ENCODE data around the gene LRP8. TPM values are rescaled to one million over a fixed set of nuclear protein-coding genes. Genes with fewer than 3 reads are reported as not detected.
A peak's percentile ranks its signal among the peaks of the same experiment; 100 is the strongest.

Gene LRP8
- total and polyA plus RNA-seq, 9 of the 15 experiments (the other 6 are each of a cell fraction or from before 2014, with no cell fraction given): 7.1 to 56.1 (median 31.3) TPM

DNA sequence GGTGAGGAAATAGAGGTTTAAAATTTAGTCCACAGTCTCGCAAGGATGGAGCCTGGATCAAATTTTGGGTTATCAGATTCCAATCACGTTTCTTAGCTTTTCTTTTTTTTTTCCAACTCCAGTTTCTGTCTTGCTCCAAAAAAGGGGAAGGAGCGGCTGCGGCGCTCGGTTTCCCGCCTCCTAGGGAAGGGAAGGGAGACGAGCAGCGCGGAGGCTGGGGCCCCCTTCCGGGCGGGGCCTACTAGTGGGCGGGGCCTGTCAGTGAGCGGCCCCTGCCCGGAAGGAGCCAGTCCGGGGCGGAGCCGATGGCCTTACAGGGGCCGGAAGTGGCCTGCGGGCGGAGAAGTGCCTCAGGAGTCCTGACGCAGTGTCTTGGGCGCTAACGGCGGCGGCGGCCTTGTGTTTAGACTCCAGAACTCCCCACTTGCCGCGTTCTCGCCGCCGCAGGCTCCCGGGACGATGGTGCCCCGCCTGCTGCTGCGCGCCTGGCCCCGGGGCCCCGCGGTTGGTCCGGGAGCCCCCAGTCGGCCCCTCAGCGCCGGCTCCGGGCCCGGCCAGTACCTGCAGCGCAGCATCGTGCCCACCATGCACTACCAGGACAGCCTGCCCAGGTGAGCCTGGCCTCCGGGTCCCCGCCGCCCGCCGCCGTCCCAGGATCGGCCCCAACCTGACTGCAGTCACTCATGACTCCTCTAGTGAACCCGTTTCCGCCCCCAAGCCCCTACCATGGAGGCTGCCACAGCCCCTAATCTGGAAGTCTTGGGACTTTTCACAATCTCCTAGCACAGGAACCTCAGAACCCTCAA, 131.2 kb downstream of the LRP8 start, which contains the start of gene CPT2 (continued):
- TF ChIP-seq, protein P1, sequence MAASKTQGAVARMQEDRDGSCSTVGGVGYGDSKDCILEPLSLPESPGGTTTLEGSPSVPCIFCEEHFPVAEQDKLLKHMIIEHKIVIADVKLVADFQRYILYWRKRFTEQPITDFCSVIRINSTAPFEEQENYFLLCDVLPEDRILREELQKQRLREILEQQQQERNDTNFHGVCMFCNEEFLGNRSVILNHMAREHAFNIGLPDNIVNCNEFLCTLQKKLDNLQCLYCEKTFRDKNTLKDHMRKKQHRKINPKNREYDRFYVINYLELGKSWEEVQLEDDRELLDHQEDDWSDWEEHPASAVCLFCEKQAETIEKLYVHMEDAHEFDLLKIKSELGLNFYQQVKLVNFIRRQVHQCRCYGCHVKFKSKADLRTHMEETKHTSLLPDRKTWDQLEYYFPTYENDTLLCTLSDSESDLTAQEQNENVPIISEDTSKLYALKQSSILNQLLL (CRISPR knock-in tag; IDR thresholded peaks at IDR 0.05; ENCODE audit: borderline replicate concordance): no peak
- TF ChIP-seq FOXK1 (CRISPR knock-in tag; IDR thresholded peaks at IDR 0.05; ENCODE audit: borderline replicate concordance) (no peak), ETV6 (IDR thresholded peaks at IDR 0.05; ENCODE audit: borderline replicate concordance in 1 of 2, low read depth in 2 of 2, low read length in 1 of 2) (no peak; a peak in 1 of 4 replicates), ETV6 (CRISPR knock-in tag; IDR thresholded peaks at IDR 0.05; ENCODE audit: borderline replicate concordance) (no peak; the same call in 1 of the 2 replicates), ZFP36 (IDR thresholded peaks at IDR 0.05; ENCODE audit: low read depth, low read length, partially characterized antibody) (peak; percentile 31), SRF (CRISPR knock-in tag; IDR thresholded peaks at IDR 0.05) (peak in 1 of 2 experiments; percentile 91; a peak in 2 of 4 replicates), DPF2 (IDR thresholded peaks at IDR 0.05) (peak; percentile 67; the same call in 1 of the 2 replicates), ZNF764 (CRISPR knock-in tag; IDR thresholded peaks at IDR 0.05; ENCODE audit: low read depth) (no peak), SNRNP70 (optimal IDR thresholded peaks at IDR 0.05; ENCODE audit: low read depth, low read length) (no peak), KLF16 (IDR thresholded peaks at IDR 0.05) (0 out of 2 replicates have a peak, but pooled peaks have one; percentile 21), ZNF766 (CRISPR knock-in tag; conservative IDR thresholded peaks at IDR 0.05) (peak; percentile 0; the same call in 1 of the 2 replicates), MEIS2 (IDR thresholded peaks at IDR 0.05; ENCODE audit: partially characterized antibody) (peak; percentile 61), KHSRP (IDR thresholded peaks at IDR 0.05) (no peak), PHF8 (IDR thresholded peaks at IDR 0.05; ENCODE audit: borderline replicate concordance, low read length) (peak; percentile 98), PML (IDR thresholded peaks at IDR 0.05; ENCODE audit: low read length) (peak; percentile 81), ARHGAP35 (IDR thresholded peaks at IDR 0.05; ENCODE audit: partially characterized antibody) (no peak), TAF15 (IDR thresholded peaks at IDR 0.05; ENCODE audit: low read depth, low read length) (no peak)
- TF ChIP-seq, protein P2, sequence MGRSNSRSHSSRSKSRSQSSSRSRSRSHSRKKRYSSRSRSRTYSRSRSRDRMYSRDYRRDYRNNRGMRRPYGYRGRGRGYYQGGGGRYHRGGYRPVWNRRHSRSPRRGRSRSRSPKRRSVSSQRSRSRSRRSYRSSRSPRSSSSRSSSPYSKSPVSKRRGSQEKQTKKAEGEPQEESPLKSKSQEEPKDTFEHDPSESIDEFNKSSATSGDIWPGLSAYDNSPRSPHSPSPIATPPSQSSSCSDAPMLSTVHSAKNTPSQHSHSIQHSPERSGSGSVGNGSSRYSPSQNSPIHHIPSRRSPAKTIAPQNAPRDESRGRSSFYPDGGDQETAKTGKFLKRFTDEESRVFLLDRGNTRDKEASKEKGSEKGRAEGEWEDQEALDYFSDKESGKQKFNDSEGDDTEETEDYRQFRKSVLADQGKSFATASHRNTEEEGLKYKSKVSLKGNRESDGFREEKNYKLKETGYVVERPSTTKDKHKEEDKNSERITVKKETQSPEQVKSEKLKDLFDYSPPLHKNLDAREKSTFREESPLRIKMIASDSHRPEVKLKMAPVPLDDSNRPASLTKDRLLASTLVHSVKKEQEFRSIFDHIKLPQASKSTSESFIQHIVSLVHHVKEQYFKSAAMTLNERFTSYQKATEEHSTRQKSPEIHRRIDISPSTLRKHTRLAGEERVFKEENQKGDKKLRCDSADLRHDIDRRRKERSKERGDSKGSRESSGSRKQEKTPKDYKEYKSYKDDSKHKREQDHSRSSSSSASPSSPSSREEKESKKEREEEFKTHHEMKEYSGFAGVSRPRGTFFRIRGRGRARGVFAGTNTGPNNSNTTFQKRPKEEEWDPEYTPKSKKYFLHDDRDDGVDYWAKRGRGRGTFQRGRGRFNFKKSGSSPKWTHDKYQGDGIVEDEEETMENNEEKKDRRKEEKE (IDR thresholded peaks at IDR 0.05; ENCODE audit: borderline replicate concordance in 1 of 2, control insufficient read depth in 1 of 2, low read depth in 2 of 2, low read length in 1 of 2): no peak
- TF ChIP-seq, protein P3, sequence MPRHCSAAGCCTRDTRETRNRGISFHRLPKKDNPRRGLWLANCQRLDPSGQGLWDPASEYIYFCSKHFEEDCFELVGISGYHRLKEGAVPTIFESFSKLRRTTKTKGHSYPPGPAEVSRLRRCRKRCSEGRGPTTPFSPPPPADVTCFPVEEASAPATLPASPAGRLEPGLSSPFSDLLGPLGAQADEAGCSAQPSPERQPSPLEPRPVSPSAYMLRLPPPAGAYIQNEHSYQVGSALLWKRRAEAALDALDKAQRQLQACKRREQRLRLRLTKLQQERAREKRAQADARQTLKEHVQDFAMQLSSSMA (CRISPR knock-in tag; IDR thresholded peaks at IDR 0.05): no peak
- TF ChIP-seq, protein P4, sequence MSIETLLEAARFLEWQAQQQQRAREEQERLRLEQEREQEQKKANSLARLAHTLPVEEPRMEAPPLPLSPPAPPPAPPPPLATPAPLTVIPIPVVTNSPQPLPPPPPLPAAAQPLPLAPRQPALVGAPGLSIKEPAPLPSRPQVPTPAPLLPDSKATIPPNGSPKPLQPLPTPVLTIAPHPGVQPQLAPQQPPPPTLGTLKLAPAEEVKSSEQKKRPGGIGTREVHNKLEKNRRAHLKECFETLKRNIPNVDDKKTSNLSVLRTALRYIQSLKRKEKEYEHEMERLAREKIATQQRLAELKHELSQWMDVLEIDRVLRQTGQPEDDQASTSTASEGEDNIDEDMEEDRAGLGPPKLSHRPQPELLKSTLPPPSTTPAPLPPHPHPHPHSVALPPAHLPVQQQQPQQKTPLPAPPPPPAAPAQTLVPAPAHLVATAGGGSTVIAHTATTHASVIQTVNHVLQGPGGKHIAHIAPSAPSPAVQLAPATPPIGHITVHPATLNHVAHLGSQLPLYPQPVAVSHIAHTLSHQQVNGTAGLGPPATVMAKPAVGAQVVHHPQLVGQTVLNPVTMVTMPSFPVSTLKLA (conservative IDR thresholded peaks at IDR 0.05): peak in 1 of 2 experiments; percentile 37; a peak in 1 of 4 replicates

Data from K562 (cell line).